ENCODE data around the gene C17orf114.
A peak's percentile ranks its signal among the peaks of the same experiment; 100 is the strongest.

C17orf114 gene

GRCh38 chr17:4839221-4839620, 37.1 kb upstream of the C17orf114 start:
- Histone ChIP-seq H3K27me3 (ENCODE audit: control insufficient read depth, insufficient read depth, low read length) (no peaks in the 10 kb centered on the region), H3K36me3 (ENCODE audit: control insufficient read depth in 2 of 3, insufficient read depth in 3 of 3, low read length in 3 of 3) (no peaks in the 10 kb centered on the region), H3K27ac (ENCODE audit: low read depth in 2 of 2, low read length in 2 of 2) (no peak overlapping the region), H3K9me3 (ENCODE audit: control insufficient read depth in 2 of 3, insufficient read depth in 1 of 3, low read length in 3 of 3) (no peaks in the 10 kb centered on the region), H3K4me1 (ENCODE audit: control insufficient read depth in 2 of 3, insufficient read depth in 2 of 3, low read depth in 1 of 3, low read length in 3 of 3) (peaks cover 3 to 29% (median 7%) of the 10 kb centered on the region in 3 donors), H3K4me3 (ENCODE audit: low read length in 3 of 3) (no peak overlapping the region), H3K9ac (ENCODE audit: low read length in 3 of 3) (no peak overlapping the region)
- no peak for TF ChIP-seq CTCF (IDR thresholded peaks at IDR 0.05; ENCODE audit: borderline replicate concordance, extremely low read depth, insufficient read depth)
- FAIRE-seq: no peak
- DNase-seq: no peak
- intact Hi-C loops (cut with DNase I): no loop called here

GRCh38 chr17:4838309-4838785, 36.2 kb upstream of the C17orf114 start:
- H3K27ac ChIP-seq (ENCODE audit: low read depth in 2 of 2, low read length in 2 of 2): no peak overlapping the region

GRCh38 chr17:4837471-4838308, 35.6 kb upstream of the C17orf114 start:
- intact Hi-C loops (cut with DNase I): no loop called here
- H3K36me3 ChIP-seq (ENCODE audit: control insufficient read depth in 2 of 3, insufficient read depth in 3 of 3, low read length in 3 of 3): no peaks in the 10 kb centered on the region
- no peak overlapping the region for H3K4me3 ChIP-seq (ENCODE audit: low read length in 3 of 3)
- H3K9ac ChIP-seq (ENCODE audit: low read length in 3 of 3): no peak overlapping the region
- FAIRE-seq: no peak
- H3K27ac ChIP-seq (ENCODE audit: low read depth in 2 of 2, low read length in 2 of 2): no peak overlapping the region
- TF ChIP-seq CTCF (IDR thresholded peaks at IDR 0.05; ENCODE audit: borderline replicate concordance, extremely low read depth, insufficient read depth): no peak
- H3K27me3 ChIP-seq (ENCODE audit: control insufficient read depth, insufficient read depth, low read length): no peaks in the 10 kb centered on the region
- H3K9me3 ChIP-seq (ENCODE audit: control insufficient read depth in 2 of 3, insufficient read depth in 1 of 3, low read length in 3 of 3): no peaks in the 10 kb centered on the region
- peaks cover 3 to 34% (median 7%) of the 10 kb centered on the region in 3 donors for H3K4me1 ChIP-seq (ENCODE audit: control insufficient read depth in 2 of 3, insufficient read depth in 2 of 3, low read depth in 1 of 3, low read length in 3 of 3)
- DNase-seq: peak in 1 of 5 donors; percentile 20

More at GRCh38 chr17:4838309-4838785, 36.2 kb upstream of the C17orf114 start:
- no peak overlapping the region for H3K4me3 ChIP-seq (ENCODE audit: low read length in 3 of 3)
- TF ChIP-seq CTCF (IDR thresholded peaks at IDR 0.05; ENCODE audit: borderline replicate concordance, extremely low read depth, insufficient read depth): no peak
- H3K27me3 ChIP-seq (ENCODE audit: control insufficient read depth, insufficient read depth, low read length): no peaks in the 10 kb centered on the region
- peaks cover 3 to 34% (median 7%) of the 10 kb centered on the region in 3 donors for H3K4me1 ChIP-seq (ENCODE audit: control insufficient read depth in 2 of 3, insufficient read depth in 2 of 3, low read depth in 1 of 3, low read length in 3 of 3)
- no peaks in the 10 kb centered on the region for H3K9me3 ChIP-seq (ENCODE audit: control insufficient read depth in 2 of 3, insufficient read depth in 1 of 3, low read length in 3 of 3)
- H3K9ac ChIP-seq (ENCODE audit: low read length in 3 of 3): no peak overlapping the region
- FAIRE-seq: no peak
- intact Hi-C loops (cut with DNase I): no loop called here
- DNase-seq: no peak
- H3K36me3 ChIP-seq (ENCODE audit: control insufficient read depth in 2 of 3, insufficient read depth in 3 of 3, low read length in 3 of 3): no peaks in the 10 kb centered on the region
